ENCODE measurements around the gene ZNF473. TPM values are rescaled to one million over a fixed set of nuclear protein-coding genes. Genes with fewer than 3 reads are reported as not detected.
"Not testable (repeated sequence)": the region's sequence is repeated elsewhere in the genome, so short reads cannot be mapped to it uniquely, and the experiment has no call there.

ZNF473 gene
- total and polyA plus RNA-seq, 4 donors: 0.75 to 9.5 (median 5.1) TPM

DNA sequence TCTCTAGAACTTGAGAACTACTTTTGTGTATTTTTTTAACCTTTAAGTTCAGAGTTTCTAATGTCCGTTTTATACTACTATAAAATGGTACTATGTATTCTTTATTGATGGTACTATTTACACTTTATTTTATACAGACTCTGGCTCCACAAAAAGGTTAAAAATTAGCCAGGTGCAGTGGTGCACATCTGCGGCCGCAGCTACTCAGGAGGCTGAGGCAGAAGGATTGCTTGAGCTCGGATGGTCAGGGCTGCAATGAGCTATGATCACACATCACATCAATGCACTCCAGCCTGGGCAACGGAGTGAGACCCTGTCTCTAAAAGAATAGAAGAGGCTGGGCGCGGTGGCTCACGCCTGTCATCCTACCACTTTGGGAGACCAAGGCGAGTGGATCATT, 66.0 kb downstream of the ZNF473 start:
- H3K4me1 ChIP-seq (ENCODE audit: control insufficient read depth in 1 of 2, insufficient read depth in 2 of 2, low read length in 2 of 2); ATAC-seq (ENCODE audit: low FRiP score); H3K27ac ChIP-seq (ENCODE audit: low read depth in 1 of 2, low read length in 2 of 2); H3K36me3 ChIP-seq (ENCODE audit: control insufficient read depth in 1 of 2, insufficient read depth in 2 of 2, low read length in 1 of 2); DNase-seq; H3K4me3 ChIP-seq (ENCODE audit: low read length in 2 of 2); H3K27me3 ChIP-seq (ENCODE audit: control insufficient read depth in 1 of 2, insufficient read depth in 2 of 2, low read length in 1 of 2); H3K9me3 ChIP-seq (ENCODE audit: control insufficient read depth, low read length); intact Hi-C loops (cut with DNase I): not testable (repeated sequence)
- WGBS, 2 donors: 86 to 87% methylated on average over 3 of the region's 9 CpGs

- H3K36me3 ChIP-seq (ENCODE audit: control insufficient read depth in 1 of 2, insufficient read depth in 2 of 2, low read length in 1 of 2); intact Hi-C loops (cut with DNase I): not testable (repeated sequence)
- no CpG with 5 or more reads among the region's 10 CpGs for WGBS, 2 donors
Observed at GRCh38 chr19:50092597-50092996, 66.8 kb downstream of the ZNF473 start.

DNA sequence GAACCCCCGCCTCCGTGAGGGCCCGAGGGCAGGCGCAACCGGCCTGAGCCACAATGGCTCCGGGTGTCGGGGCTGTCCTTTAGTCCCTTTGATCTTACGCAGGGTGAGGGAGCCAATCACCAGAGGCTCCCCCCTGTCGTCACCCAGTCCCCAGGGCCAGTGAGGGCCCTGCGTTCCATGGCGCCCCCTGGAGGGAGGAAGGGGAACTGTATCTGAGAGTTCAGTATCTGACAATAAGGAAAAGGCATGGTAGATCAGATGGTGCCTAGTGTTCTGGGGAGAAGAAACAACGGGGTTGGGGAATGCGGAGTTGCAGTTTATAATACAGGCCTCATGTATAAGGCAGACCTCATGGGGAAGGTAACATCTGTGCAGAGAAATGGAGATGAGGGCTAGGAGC, 72.1 kb downstream of the ZNF473 start:
- H3K4me3 ChIP-seq (ENCODE audit: low read length in 2 of 2); intact Hi-C loops (cut with DNase I); H3K4me1 ChIP-seq (ENCODE audit: control insufficient read depth in 1 of 2, insufficient read depth in 2 of 2, low read length in 2 of 2); H3K9me3 ChIP-seq (ENCODE audit: control insufficient read depth, low read length); H3K27me3 ChIP-seq (ENCODE audit: control insufficient read depth in 1 of 2, insufficient read depth in 2 of 2, low read length in 1 of 2); H3K27ac ChIP-seq (ENCODE audit: low read depth in 1 of 2, low read length in 2 of 2); DNase-seq; ATAC-seq (ENCODE audit: low FRiP score); H3K36me3 ChIP-seq (ENCODE audit: control insufficient read depth in 1 of 2, insufficient read depth in 2 of 2, low read length in 1 of 2): not testable (repeated sequence)
- no CpG with 5 or more reads among the region's 13 CpGs for WGBS, 2 donors

More at GRCh38 chr19:50092597-50092996, 66.8 kb downstream of the ZNF473 start:
- not testable (repeated sequence) for H3K27me3 ChIP-seq (ENCODE audit: control insufficient read depth in 1 of 2, insufficient read depth in 2 of 2, low read length in 1 of 2); ATAC-seq (ENCODE audit: low FRiP score); H3K27ac ChIP-seq (ENCODE audit: low read depth in 1 of 2, low read length in 2 of 2); H3K4me1 ChIP-seq (ENCODE audit: control insufficient read depth in 1 of 2, insufficient read depth in 2 of 2, low read length in 2 of 2); H3K9me3 ChIP-seq (ENCODE audit: control insufficient read depth, low read length); H3K4me3 ChIP-seq (ENCODE audit: low read length in 2 of 2); DNase-seq

GRCh38 chr19:50098892-50099291, 73.1 kb downstream of the ZNF473 start:
- H3K4me1 ChIP-seq (ENCODE audit: control insufficient read depth in 1 of 2, insufficient read depth in 2 of 2, low read length in 2 of 2); H3K27me3 ChIP-seq (ENCODE audit: control insufficient read depth in 1 of 2, insufficient read depth in 2 of 2, low read length in 1 of 2); H3K27ac ChIP-seq (ENCODE audit: low read depth in 1 of 2, low read length in 2 of 2); H3K36me3 ChIP-seq (ENCODE audit: control insufficient read depth in 1 of 2, insufficient read depth in 2 of 2, low read length in 1 of 2); ATAC-seq (ENCODE audit: low FRiP score); H3K9me3 ChIP-seq (ENCODE audit: control insufficient read depth, low read length); H3K4me3 ChIP-seq (ENCODE audit: low read length in 2 of 2); intact Hi-C loops (cut with DNase I): not testable (repeated sequence)
- DNase-seq: peak; percentile 73 to 88
- WGBS, 2 donors: 67 to 75% methylated on average over 11 to 12 of the region's 14 CpGs

- H3K4me1 ChIP-seq (ENCODE audit: control insufficient read depth in 1 of 2, insufficient read depth in 2 of 2, low read length in 2 of 2); DNase-seq; H3K4me3 ChIP-seq (ENCODE audit: low read length in 2 of 2); intact Hi-C loops (cut with DNase I); H3K27me3 ChIP-seq (ENCODE audit: control insufficient read depth in 1 of 2, insufficient read depth in 2 of 2, low read length in 1 of 2); H3K36me3 ChIP-seq (ENCODE audit: control insufficient read depth in 1 of 2, insufficient read depth in 2 of 2, low read length in 1 of 2); ATAC-seq (ENCODE audit: low FRiP score); H3K9me3 ChIP-seq (ENCODE audit: control insufficient read depth, low read length); H3K27ac ChIP-seq (ENCODE audit: low read depth in 1 of 2, low read length in 2 of 2): not testable (repeated sequence)
- WGBS, 2 donors: 81 to 83% methylated on average over 7 to 8 of the region's 14 CpGs
Observed at GRCh38 chr19:50099696-50100095, 73.9 kb downstream of the ZNF473 start.

GRCh38 chr19:50100946-50101345, 75.1 kb downstream of the ZNF473 start:
- H3K4me3 ChIP-seq (ENCODE audit: low read length in 2 of 2); H3K4me1 ChIP-seq (ENCODE audit: control insufficient read depth in 1 of 2, insufficient read depth in 2 of 2, low read length in 2 of 2); H3K27ac ChIP-seq (ENCODE audit: low read depth in 1 of 2, low read length in 2 of 2); DNase-seq; intact Hi-C loops (cut with DNase I); H3K36me3 ChIP-seq (ENCODE audit: control insufficient read depth in 1 of 2, insufficient read depth in 2 of 2, low read length in 1 of 2); H3K27me3 ChIP-seq (ENCODE audit: control insufficient read depth in 1 of 2, insufficient read depth in 2 of 2, low read length in 1 of 2); H3K9me3 ChIP-seq (ENCODE audit: control insufficient read depth, low read length); ATAC-seq (ENCODE audit: low FRiP score): not testable (repeated sequence)
- no CpG with 5 or more reads among the region's 13 CpGs for WGBS, 2 donors

Other genes with a start within 250 kb of the ZNF473 start
- 10 to 100 TPM in 1 of 2 donors, 1 to 10 TPM in 1; 9.3 to 18.1 TPM for gene FUZ, start 212.7 kb upstream of the ZNF473 start, total RNA-seq
- 10 to 100 TPM; 11.5 to 27.8 TPM for gene FUZ, start 212.7 kb upstream of the ZNF473 start, polyA plus RNA-seq
- 10 to 100 TPM; 27.2 to 40.3 TPM for gene MED25, start 207.7 kb upstream of the ZNF473 start, total RNA-seq
- 10 to 100 TPM; 18.3 to 52.8 TPM for gene MED25, start 207.7 kb upstream of the ZNF473 start, polyA plus RNA-seq
- gene PTOV1, start 174.8 kb upstream of the ZNF473 start, total RNA-seq: 100 to 1,000 TPM; 103 to 133 TPM
- 100 to 1,000 TPM in 1 of 2 donors, 10 to 100 TPM in 1; 50.0 to 142 TPM for gene PTOV1, start 174.8 kb upstream of the ZNF473 start, polyA plus RNA-seq
- 10 to 100 TPM; 65.2 to 76.5 TPM for gene PNKP, start 158.4 kb upstream of the ZNF473 start, total RNA-seq
- gene PNKP, start 158.4 kb upstream of the ZNF473 start, polyA plus RNA-seq: 10 to 100 TPM; 23.7 to 93.0 TPM
- gene AKT1S1, start 148.7 kb upstream of the ZNF473 start, total RNA-seq: 10 to 100 TPM; 27.5 to 27.8 TPM
- 10 to 100 TPM; 24.4 to 44.6 TPM for gene AKT1S1, start 148.7 kb upstream of the ZNF473 start, polyA plus RNA-seq
- gene TBC1D17, start 148.3 kb upstream of the ZNF473 start, total RNA-seq: 10 to 100 TPM; 41.1 to 52.4 TPM
- 100 to 1,000 TPM in 1 of 2 donors, 10 to 100 TPM in 1; 22.7 to 102 TPM for gene TBC1D17, start 148.3 kb upstream of the ZNF473 start, polyA plus RNA-seq
- gene IL4I1, start 129.1 kb upstream of the ZNF473 start, total RNA-seq: 1 to 10 TPM in 1 of 2 donors, under 1 TPM in 1; 0.84 to 7.2 TPM
- gene IL4I1, start 129.1 kb upstream of the ZNF473 start, polyA plus RNA-seq: under 1 TPM in 1 of 2 donors, not detected in 1; 0.50 TPM
- 10 to 100 TPM; 13.8 to 43.3 TPM for gene ATF5, start 96.8 kb upstream of the ZNF473 start, total RNA-seq
- 10 to 100 TPM; 11.6 to 24.0 TPM for gene ATF5, start 96.8 kb upstream of the ZNF473 start, polyA plus RNA-seq
- 10 to 100 TPM; 27.7 to 39.8 TPM for gene NUP62, start 96.5 kb upstream of the ZNF473 start, total RNA-seq
- gene NUP62, start 96.5 kb upstream of the ZNF473 start, polyA plus RNA-seq: 10 to 100 TPM; 13.3 to 17.3 TPM
- gene SIGLEC11, start 64.8 kb upstream of the ZNF473 start, total RNA-seq: 1 to 10 TPM; 1.8 to 3.1 TPM
- gene SIGLEC11, start 64.8 kb upstream of the ZNF473 start, polyA plus RNA-seq: 1 to 10 TPM in 1 of 2 donors, under 1 TPM in 1; 0.82 to 1.4 TPM
- 10 to 100 TPM; 36.7 to 40.5 TPM for gene VRK3, start 633 bp upstream of the ZNF473 start, total RNA-seq
- 10 to 100 TPM; 23.7 to 27.0 TPM for gene VRK3, start 633 bp upstream of the ZNF473 start, polyA plus RNA-seq
- gene IZUMO2, start 137.3 kb downstream of the ZNF473 start, total RNA-seq: not detected
- gene IZUMO2, start 137.3 kb downstream of the ZNF473 start, polyA plus RNA-seq: not detected
- gene MYH14, start 177.6 kb downstream of the ZNF473 start, total RNA-seq: 10 to 100 TPM in 1 of 2 donors, 1 to 10 TPM in 1; 5.9 to 11.8 TPM
- 10 to 100 TPM in 1 of 2 donors, 1 to 10 TPM in 1; 4.8 to 61.1 TPM for gene MYH14, start 177.6 kb downstream of the ZNF473 start, polyA plus RNA-seq